Endothelial cell of umbilical vein (primary cell): ENCODE results near the gene SECTM1. TPM values are rescaled to one million over a fixed set of nuclear protein-coding genes. Genes with fewer than 3 reads are reported as not detected.
"Not testable (repeated sequence)": the region's sequence is repeated elsewhere in the genome, so short reads cannot be mapped to it uniquely, and the experiment has no call there.

ENCODE experiments used
- BruUV-seq: library from RNA; stranded (reverse); fragments of 400-500 nt; replicated peaks from 2 replicates; lab custom pipeline; 2021; lab: Mats Ljungman, UMichigan
- CTCF ChIA-PET: fragments of 300-600, 350-600 bp; sonication (Branson Sonifier 250); formaldehyde crosslinking; loops from one replicate; lab custom pipeline; 2021; ENCODE audit warnings: antibody characterized with exemption, inconsistent platforms; lab: Charles Lee
- POLR2A ChIA-PET: fragments of 300-600, 350-600 bp; sonication (Branson Sonifier 250); formaldehyde crosslinking; loops from one replicate; lab custom pipeline; 2021; ENCODE audit warnings: antibody characterized with exemption, inconsistent platforms; lab: Charles Lee
- DNase-seq: peaks from one replicate; pipeline ENCODE4 v3.0.0-alpha.2; 2011; ENCODE audit warnings: low read depth, low spot score
- FAIRE-seq: peaks from 2 replicates; lab custom pipeline; 2011; peaks lifted over from hg19 to GRCh38; lab: Jason Lieb, UNC
- H2AFZ ChIP-seq: 2 replicates; pipeline ENCODE4 v1.6.0; 2012; ENCODE audit warnings: low read depth, low read length, control low read depth, inconsistent platforms
- H3K27ac ChIP-seq: 2 replicates; pipeline ENCODE4 v1.5.1; 2011; ENCODE audit warnings: low read depth, mild to moderate bottlenecking, control low read depth, low read length, moderate library complexity; ENCODE audit not compliant: insufficient read depth
- H3K27me3 ChIP-seq, 2 experiments: 2 replicates each; pipeline versions ENCODE4 v1.6.0 to v1.6.1; 2011; ENCODE audit warnings: low read length in 2 of 2, mixed read lengths in 1 of 2; ENCODE audit not compliant: control insufficient read depth in 2 of 2, insufficient read depth in 2 of 2
- H3K36me3 ChIP-seq, 2 experiments: 2 replicates in 1 of 2; 3 replicates in 1 of 2; pipeline ENCODE4 v1.5.1; 2011; ENCODE audit warnings: low read length in 2 of 2, mild to moderate bottlenecking in 1 of 2, moderate library complexity in 1 of 2; ENCODE audit not compliant: control insufficient read depth in 2 of 2, insufficient read depth in 2 of 2; ENCODE audit errors: extremely low read depth in 1 of 2
- H3K4me1 ChIP-seq: 3 replicates; pipeline ENCODE4 v1.5.1; 2011; ENCODE audit warnings: mild to moderate bottlenecking, low read length; ENCODE audit not compliant: control insufficient read depth, insufficient read depth; ENCODE audit errors: extremely low read depth
- H3K4me2 ChIP-seq: 2 replicates; pipeline ENCODE4 v1.6.1; 2011; ENCODE audit warnings: low read length, control low read depth, mixed read lengths; ENCODE audit not compliant: insufficient read depth
- H3K4me3 ChIP-seq, 3 experiments: fragments of 200-600 bp in 1 of 3; sonication (generic), shearing (Covaris generic) in 1 of 3; replicated peaks in 1 of 3; 2 replicates each; pipeline ENCODE4 v1.5.1; 2011 to 2016; ENCODE audit warnings: control low read depth in 3 of 3, low read length in 3 of 3, mild to moderate bottlenecking in 2 of 3, inconsistent platforms in 1 of 3, low read depth in 1 of 3, moderate library complexity in 1 of 3; ENCODE audit not compliant: insufficient read depth in 1 of 3
- H3K79me2 ChIP-seq: 2 replicates; pipeline ENCODE4 v1.6.0; 2012; ENCODE audit warnings: low read length, inconsistent platforms; ENCODE audit not compliant: control insufficient read depth, insufficient read depth
- H3K9ac ChIP-seq: replicated peaks from 2 replicates; pipeline ENCODE3; 2011; ENCODE audit warnings: low read length, control low read depth; ENCODE audit not compliant: insufficient read depth; ENCODE audit errors: extremely low read depth
- H3K9me1 ChIP-seq: replicated peaks from 3 replicates; pipeline ENCODE4 v1.6.0; 2011; ENCODE audit warnings: mild to moderate bottlenecking, low read length; ENCODE audit not compliant: control insufficient read depth, insufficient read depth; ENCODE audit errors: extremely low read depth
- H3K9me3 ChIP-seq: replicated peaks from 2 replicates; pipeline ENCODE4 v1.5.1; 2012; ENCODE audit warnings: low read length, inconsistent platforms; ENCODE audit not compliant: control insufficient read depth, insufficient read depth
- H4K20me1 ChIP-seq: replicated peaks from 2 replicates; pipeline ENCODE3; 2011; ENCODE audit warnings: mild to moderate bottlenecking, low read length; ENCODE audit not compliant: control insufficient read depth, insufficient read depth; ENCODE audit errors: extremely low read depth
- EZH2 ChIP-seq: IDR thresholded peaks from 2 replicates; pipeline ENCODE4 v1.6.1; 2012; ENCODE audit warnings: borderline replicate concordance, low read depth, mild to moderate bottlenecking, moderate library complexity, low read length, inconsistent platforms; ENCODE audit not compliant: severe bottlenecking
- FOS ChIP-seq: IDR thresholded peaks from 2 replicates; pipeline ENCODE4 v1.6.1; 2011; ENCODE audit warnings: mild to moderate bottlenecking, low read length, moderate library complexity, borderline replicate concordance; ENCODE audit not compliant: insufficient read depth
- GATA2 ChIP-seq: IDR thresholded peaks from 2 replicates; pipeline ENCODE4 v1.7.0; 2011; ENCODE audit warnings: low read depth, mild to moderate bottlenecking, moderate library complexity, mixed read lengths, low read length; ENCODE audit not compliant: insufficient read length, insufficient read depth
- JUN ChIP-seq: IDR thresholded peaks from 2 replicates; pipeline ENCODE4 v1.6.1; 2011; ENCODE audit warnings: borderline replicate concordance, low read depth; ENCODE audit not compliant: insufficient read length, insufficient read depth
- MYC ChIP-seq: IDR thresholded peaks from one replicate; pipeline ENCODE4 v1.6.1; 2011; ENCODE audit warnings: mild to moderate bottlenecking, low read depth, low read length
- POLR2A ChIP-seq: IDR thresholded peaks from 2 replicates; pipeline ENCODE4 v1.6.1; 2012; ENCODE audit warnings: low read depth, mild to moderate bottlenecking, control low read depth, low read length
- POLR2AphosphoS5 ChIP-seq: IDR thresholded peaks from 2 replicates; pipeline ENCODE4 v1.6.1; 2012; ENCODE audit warnings: low read depth, mild to moderate bottlenecking, control low read depth, low read length, moderate library complexity; ENCODE audit not compliant: insufficient read depth
- dilution Hi-C: fragments of 300-500 bp; cut with MboI; formaldehyde crosslinking; loops from one replicate; pipeline ENCODE4 v1.15.0; 2019; ENCODE audit warnings: low sequenced_read_pairs; ENCODE audit not compliant: extremely low pct_ligation_motif_present
- intact Hi-C: fragments of 100-400 bp; cut with micrococcal nuclease; formaldehyde crosslinking; loops from one replicate; pipeline ENCODE4 v1.10.0; 2022
- polyA plus RNA-seq, 4 experiments: library from polyadenylated mRNA; depleted of rRNA in 3 of 4; stranded (reverse) in 3 of 4; unstranded in 1 of 4; fragments of >200 nt; gene quantifications; 2 replicates each; pipeline versions ENCODE4 v1.2.1 to v1.2.3, GENCODE V29; 2011 to 2012; ENCODE audit warnings: missing spikeins in 1 of 4
- total RNA-seq: library from RNA; stranded (reverse); gene quantifications from 2 replicates; pipeline ENCODE4 v1.2.3, GENCODE V29; 2021
- TF ChIP-seq, protein P1 (sequence below), 2 donors: IDR thresholded peaks; 1 replicate in 1 of 2; 2 replicates in 1 of 2; pipeline ENCODE4 v1.5.1; 2011; ENCODE audit warnings: low read length in 2 of 2, mild to moderate bottlenecking in 2 of 2, moderate library complexity in 2 of 2, control low read depth in 1 of 2, inconsistent platforms in 1 of 2, low read depth in 1 of 2; ENCODE audit not compliant: insufficient read depth in 1 of 2; ENCODE audit errors: extremely low read depth in 1 of 2
- TF ChIP-seq, protein P2 (sequence below): IDR thresholded peaks from 2 replicates; pipeline ENCODE4 v1.6.1; 2011; ENCODE audit not compliant: insufficient read depth, insufficient read length

Gene SECTM1
- total and polyA plus RNA-seq, 2 donors (not counting 3 experiments of a cell fraction or from before 2014, with no cell fraction given): 1.9 to 2.3 TPM

DNA sequence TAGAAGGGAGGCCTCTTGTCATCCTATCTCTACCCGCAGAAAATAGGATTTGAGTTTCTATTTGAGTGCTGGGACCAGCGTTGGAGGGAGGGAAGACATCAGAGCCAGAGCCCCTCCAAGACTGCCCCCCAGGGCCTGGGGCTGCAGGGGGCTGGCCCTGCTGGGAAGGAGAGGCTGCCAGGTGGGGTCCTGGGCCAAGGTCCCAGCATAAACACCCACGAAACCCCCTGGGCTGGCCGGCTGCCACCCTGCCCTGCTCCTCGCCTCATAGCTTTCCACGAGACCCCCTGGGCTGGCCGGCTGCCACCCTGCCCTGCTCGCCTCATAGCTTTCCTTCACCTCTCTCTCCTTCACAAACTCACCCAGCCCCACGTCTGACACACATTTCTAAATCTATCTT is 14.9 kb upstream of the SECTM1 start:
- no peak for DNase-seq
- H3K36me3 ChIP-seq: no peaks in the 10 kb centered on the region
- POLR2A ChIA-PET: no interaction called here
- FAIRE-seq: no peak
- no peaks in the 10 kb centered on the region for H3K9me3 ChIP-seq
- dilution Hi-C loops (no loop called here), intact Hi-C loops (no loop called here)
- CTCF ChIA-PET: no interaction called here
- BruUV-seq: no TSS peak
- no peak overlapping the region for H3K9ac ChIP-seq
- H3K4me3 ChIP-seq: no peak overlapping the region
- H2AFZ ChIP-seq: no peak overlapping the region
- no peaks in the 10 kb centered on the region for H3K4me1 ChIP-seq
- no peaks in the 10 kb centered on the region for H3K79me2 ChIP-seq
- H4K20me1 ChIP-seq: no peaks in the 10 kb centered on the region
- H3K27ac ChIP-seq: no peak overlapping the region
- TF ChIP-seq POLR2AphosphoS5: no peak
- no peak for TF ChIP-seq EZH2
- TF ChIP-seq POLR2A: no peak
- TF ChIP-seq GATA2: no peak
- no peak for TF ChIP-seq JUN
- TF ChIP-seq MYC: no peak
- TF ChIP-seq FOS: no peak
- TF ChIP-seq, protein P1, sequence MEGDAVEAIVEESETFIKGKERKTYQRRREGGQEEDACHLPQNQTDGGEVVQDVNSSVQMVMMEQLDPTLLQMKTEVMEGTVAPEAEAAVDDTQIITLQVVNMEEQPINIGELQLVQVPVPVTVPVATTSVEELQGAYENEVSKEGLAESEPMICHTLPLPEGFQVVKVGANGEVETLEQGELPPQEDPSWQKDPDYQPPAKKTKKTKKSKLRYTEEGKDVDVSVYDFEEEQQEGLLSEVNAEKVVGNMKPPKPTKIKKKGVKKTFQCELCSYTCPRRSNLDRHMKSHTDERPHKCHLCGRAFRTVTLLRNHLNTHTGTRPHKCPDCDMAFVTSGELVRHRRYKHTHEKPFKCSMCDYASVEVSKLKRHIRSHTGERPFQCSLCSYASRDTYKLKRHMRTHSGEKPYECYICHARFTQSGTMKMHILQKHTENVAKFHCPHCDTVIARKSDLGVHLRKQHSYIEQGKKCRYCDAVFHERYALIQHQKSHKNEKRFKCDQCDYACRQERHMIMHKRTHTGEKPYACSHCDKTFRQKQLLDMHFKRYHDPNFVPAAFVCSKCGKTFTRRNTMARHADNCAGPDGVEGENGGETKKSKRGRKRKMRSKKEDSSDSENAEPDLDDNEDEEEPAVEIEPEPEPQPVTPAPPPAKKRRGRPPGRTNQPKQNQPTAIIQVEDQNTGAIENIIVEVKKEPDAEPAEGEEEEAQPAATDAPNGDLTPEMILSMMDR (IDR thresholded peaks at IDR 0.05; ENCODE audit: extremely low read depth in 1 of 2, insufficient read depth in 1 of 2, low read depth in 1 of 2, low read length in 2 of 2): no peak
- TF ChIP-seq, protein P2, sequence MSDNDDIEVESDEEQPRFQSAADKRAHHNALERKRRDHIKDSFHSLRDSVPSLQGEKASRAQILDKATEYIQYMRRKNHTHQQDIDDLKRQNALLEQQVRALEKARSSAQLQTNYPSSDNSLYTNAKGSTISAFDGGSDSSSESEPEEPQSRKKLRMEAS: no peak
- no peaks in the 10 kb centered on the region for H3K9me1 ChIP-seq
- H3K27me3 ChIP-seq: no peaks in the 10 kb centered on the region
- no peak overlapping the region for H3K4me2 ChIP-seq

DNA sequence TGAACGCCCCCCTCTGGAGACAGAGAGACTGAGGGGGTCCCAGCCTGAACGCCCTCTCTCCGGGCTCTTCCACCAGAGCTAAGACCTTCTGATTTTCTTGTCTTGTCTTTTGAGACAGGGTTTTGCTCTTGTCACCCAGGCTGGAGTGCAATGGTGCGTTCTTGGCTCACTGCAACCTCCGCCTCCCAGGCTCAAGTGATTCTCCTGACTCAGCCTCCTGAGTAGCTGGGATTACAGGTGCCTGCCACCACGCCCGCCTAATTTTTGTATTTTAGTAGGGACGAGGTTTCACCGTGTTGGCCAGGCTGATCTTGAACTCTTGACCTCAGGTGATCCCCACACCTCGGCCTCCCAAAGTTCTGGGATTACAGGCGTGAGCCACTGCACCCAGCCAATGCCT is 14.4 kb upstream of the SECTM1 start:
- intact Hi-C loops, H3K27me3 ChIP-seq, H3K79me2 ChIP-seq, H3K4me2 ChIP-seq, dilution Hi-C loops, H3K4me1 ChIP-seq, FAIRE-seq, H2AFZ ChIP-seq, CTCF ChIA-PET, DNase-seq, H3K9ac ChIP-seq, H3K9me1 ChIP-seq, H3K9me3 ChIP-seq, POLR2A ChIA-PET, H3K4me3 ChIP-seq, H3K27ac ChIP-seq, BruUV-seq, H3K36me3 ChIP-seq, H4K20me1 ChIP-seq: not testable (repeated sequence)
